Spleen (tissue), 11 donors: Measurements from ENCODE around the gene OLA1. TPM values are rescaled to one million over a fixed set of nuclear protein-coding genes. Genes with fewer than 3 reads are reported as not detected.

Experiments
- DNase-seq: peaks from one replicate; pipeline ENCODE4 v3.0.0-alpha.2; 2020
- H3K27ac ChIP-seq, 8 donors: fragments of 200-600 bp; sonication (generic) in 7 of 8; 1 replicate in 4 of 8; 2 replicates in 4 of 8; pipeline versions ENCODE4 v1.5.0 to v1.8.0; 2016 to 2021; ENCODE audit warnings: inconsistent platforms in 4 of 8, mild to moderate bottlenecking in 4 of 8, moderate library complexity in 1 of 8
- H3K27me3 ChIP-seq, 7 donors: fragments of 200-600 bp; sonication (generic) in 6 of 7; replicated peaks in 1 of 7; 1 replicate in 4 of 7; 2 replicates in 3 of 7; pipeline versions ENCODE4 v1.5.0 to v1.8.0; 2016 to 2021; ENCODE audit warnings: inconsistent platforms in 3 of 7, mild to moderate bottlenecking in 1 of 7
- H3K36me3 ChIP-seq, 6 donors: fragments of 200-600 bp; sonication (generic) in 5 of 6; 1 replicate in 4 of 6; 2 replicates in 2 of 6; pipeline versions ENCODE4 v1.5.0 to v1.8.0; 2016 to 2021; ENCODE audit warnings: inconsistent platforms in 2 of 6
- H3K4me1 ChIP-seq, 6 donors: fragments of 200-600 bp; sonication (generic) in 5 of 6; 1 replicate in 3 of 6; 2 replicates in 3 of 6; pipeline versions ENCODE4 v1.5.0 to v1.8.0; 2016 to 2021; ENCODE audit warnings: inconsistent platforms in 3 of 6
- H3K4me3 ChIP-seq, 8 donors: fragments of 200-600 bp; sonication (generic) in 7 of 8; 1 replicate in 4 of 8; 2 replicates in 4 of 8; pipeline versions ENCODE4 v1.5.0 to v1.8.0; 2016 to 2021; ENCODE audit warnings: inconsistent platforms in 4 of 8, mild to moderate bottlenecking in 4 of 8, moderate library complexity in 2 of 8
- H3K9me3 ChIP-seq, 8 donors: fragments of 200-600 bp; sonication (generic) in 7 of 8; 1 replicate in 4 of 8; 2 replicates in 4 of 8; pipeline versions ENCODE4 v1.5.0 to v1.8.0; 2016 to 2021; ENCODE audit warnings: inconsistent platforms in 4 of 8
- POLR2A ChIP-seq, 3 donors: fragments of 450-650 bp; IDR thresholded peaks; one replicate each; pipeline ENCODE4 v1.5.1; 2017; ENCODE audit warnings: antibody characterized with exemption in 3 of 3, mild to moderate bottlenecking in 1 of 3
- POLR2AphosphoS5 ChIP-seq, 3 donors: sonication (generic); formaldehyde crosslinking; IDR thresholded peaks; one replicate each; pipeline ENCODE4 v1.5.1; 2017; ENCODE audit warnings: antibody characterized with exemption in 3 of 3
- WGBS, 5 donors: extraction: QIAGEN DNeasy Blood & Tissue Kit in 3 of 5; methylation state at CpG; one replicate each; pipeline versions ENCODE4 v1.1.5 to v1.1.7; 2013 to 2018; 5-methylcytosine and 5-hydroxymethylcytosine counted together
- intact Hi-C: fragments of 100-400 bp; cut with DNase I; formaldehyde crosslinking; loops from one replicate; pipeline ENCODE4 v1.15.0; 2023; ENCODE audit warnings: low total_unique reads
- polyA plus RNA-seq, 3 donors: library from polyadenylated mRNA; stranded (reverse); fragments of 200-250 nt; gene quantifications; one replicate each; pipeline ENCODE4 v1.2.1, GENCODE V29; 2013
- total RNA-seq, 7 donors: library from RNA; depleted of rRNA in 3 of 7; stranded (reverse); fragments of >200 nt in 3 of 7; fragmentation: NEBNext Ultra II Directional in 4 of 7; extraction: Animal tissue kit (Norgen Biotek cat#: 25700) in 4 of 7; gene quantifications; one replicate each; pipeline versions ENCODE4 v1.1.0 to v1.2.1, GENCODE V29; 2016 to 2021
- TF ChIP-seq, protein P1 (sequence below), 11 experiments: fragments of 200-600 bp in 7 of 11; fragments of 450-650 bp in 4 of 11; sonication (generic) in 4 of 11; IDR thresholded peaks in 8 of 11; conservative IDR thresholded peaks in 3 of 11; 1 replicate in 7 of 11; 2 replicates in 4 of 11; pipeline versions ENCODE4 v1.4.0 to v1.8.0; 2016 to 2021; ENCODE audit warnings: antibody characterized with exemption in 11 of 11, inconsistent platforms in 4 of 11, mild to moderate bottlenecking in 1 of 11
- donor health status: healthy with polysubstance abuse.
- donor health status: DM: no; HTN: no; CAD: no; lungs with moderate emphysema.
- donor health status: DM: no; HTN: no; CAD: no.
- donor health status: Bipolar disorder and iron deficiency.
- donor health status: healthy.
- donor health status: DM: no; HTN: no; CAD: no.
- donor health status: DM: yes; HTN: yes; CAD: no.

The OLA1 gene
- total and polyA plus RNA-seq, 10 donors: 35.0 to 66.0 (median 42.0) TPM

DNA sequence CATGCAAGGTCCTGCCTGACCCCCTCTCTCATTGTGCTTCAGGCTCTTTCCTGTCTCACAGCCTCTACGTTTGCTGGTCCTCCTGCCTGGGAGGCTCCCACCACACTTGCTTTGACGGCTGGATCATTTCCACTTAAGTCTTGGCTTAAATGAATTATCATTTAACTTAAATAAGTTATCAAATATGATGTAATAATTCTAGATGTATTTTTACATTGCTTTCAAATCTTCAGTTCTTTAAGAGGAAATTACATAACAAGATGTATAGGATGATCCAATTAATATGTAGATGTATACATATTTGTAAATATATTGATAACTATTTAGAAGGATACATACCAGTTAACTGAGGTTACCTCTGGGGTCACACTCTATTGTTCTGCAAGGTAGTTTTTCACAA lies 180.5 kb downstream of the OLA1 start:
- no peak overlapping the region for H3K27ac ChIP-seq
- H3K4me1 ChIP-seq: peaks cover 0 to 9% (median 1%) of the 10 kb centered on the region in 6 donors
- intact Hi-C loops: no loop called here
- 73 to 86% (median 74%) methylated on average over 2 of the region's 2 CpGs for WGBS, 5 donors
- TF ChIP-seq POLR2AphosphoS5 (IDR thresholded peaks at IDR 0.05) (no peak), POLR2A (IDR thresholded peaks at IDR 0.05) (no peak)
- TF ChIP-seq, protein P1, sequence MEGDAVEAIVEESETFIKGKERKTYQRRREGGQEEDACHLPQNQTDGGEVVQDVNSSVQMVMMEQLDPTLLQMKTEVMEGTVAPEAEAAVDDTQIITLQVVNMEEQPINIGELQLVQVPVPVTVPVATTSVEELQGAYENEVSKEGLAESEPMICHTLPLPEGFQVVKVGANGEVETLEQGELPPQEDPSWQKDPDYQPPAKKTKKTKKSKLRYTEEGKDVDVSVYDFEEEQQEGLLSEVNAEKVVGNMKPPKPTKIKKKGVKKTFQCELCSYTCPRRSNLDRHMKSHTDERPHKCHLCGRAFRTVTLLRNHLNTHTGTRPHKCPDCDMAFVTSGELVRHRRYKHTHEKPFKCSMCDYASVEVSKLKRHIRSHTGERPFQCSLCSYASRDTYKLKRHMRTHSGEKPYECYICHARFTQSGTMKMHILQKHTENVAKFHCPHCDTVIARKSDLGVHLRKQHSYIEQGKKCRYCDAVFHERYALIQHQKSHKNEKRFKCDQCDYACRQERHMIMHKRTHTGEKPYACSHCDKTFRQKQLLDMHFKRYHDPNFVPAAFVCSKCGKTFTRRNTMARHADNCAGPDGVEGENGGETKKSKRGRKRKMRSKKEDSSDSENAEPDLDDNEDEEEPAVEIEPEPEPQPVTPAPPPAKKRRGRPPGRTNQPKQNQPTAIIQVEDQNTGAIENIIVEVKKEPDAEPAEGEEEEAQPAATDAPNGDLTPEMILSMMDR (IDR thresholded peaks at IDR 0.05 in 8 of 11, conservative IDR thresholded peaks at IDR 0.05 in 3 of 11): no peak
- DNase-seq: no peak
- H3K4me3 ChIP-seq: no peak overlapping the region
- H3K9me3 ChIP-seq: no peaks in the 10 kb centered on the region
- peaks cover 0 to under 1% (median 0%) of the 10 kb centered on the region in 6 donors for H3K36me3 ChIP-seq
- peaks cover 0 to 12% (median 0%) of the 10 kb centered on the region in 7 donors for H3K27me3 ChIP-seq

DNA sequence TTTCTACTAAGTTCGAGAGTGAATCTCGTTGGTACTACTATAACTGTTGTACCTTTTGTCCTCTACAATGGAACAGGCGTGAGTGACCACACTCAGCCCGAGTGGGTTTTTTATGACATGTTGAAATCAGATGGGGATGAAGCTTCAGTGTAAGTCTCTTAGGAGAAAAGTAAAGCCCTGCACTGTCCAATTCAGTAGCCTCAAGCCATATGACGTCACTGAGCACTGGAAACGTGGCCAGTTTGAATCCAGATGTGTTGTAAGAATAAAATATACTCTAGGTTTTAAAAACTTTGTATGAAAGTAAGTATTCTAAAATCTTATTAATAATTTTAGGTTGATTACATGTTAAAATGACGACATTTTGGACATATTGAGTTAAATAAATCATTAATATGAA lies 181.5 kb downstream of the OLA1 start:
- H3K27me3 ChIP-seq: peaks cover 0 to 12% (median 0%) of the 10 kb centered on the region in 7 donors
- no peak for DNase-seq
- no peaks in the 10 kb centered on the region for H3K36me3 ChIP-seq
- TF ChIP-seq, protein P1 (IDR thresholded peaks at IDR 0.05 in 8 of 11, conservative IDR thresholded peaks at IDR 0.05 in 3 of 11): no peak
- TF ChIP-seq POLR2AphosphoS5 (IDR thresholded peaks at IDR 0.05): no peak
- WGBS, 5 donors: 85 to 95% (median 89%) methylated on average over 7 of the region's 7 CpGs
- no peak overlapping the region for H3K4me3 ChIP-seq
- intact Hi-C loops: no loop called here
- no peak overlapping the region for H3K27ac ChIP-seq
- H3K9me3 ChIP-seq: no peaks in the 10 kb centered on the region
- H3K4me1 ChIP-seq: peaks cover 0 to 2% (median under 1%) of the 10 kb centered on the region in 6 donors

DNA sequence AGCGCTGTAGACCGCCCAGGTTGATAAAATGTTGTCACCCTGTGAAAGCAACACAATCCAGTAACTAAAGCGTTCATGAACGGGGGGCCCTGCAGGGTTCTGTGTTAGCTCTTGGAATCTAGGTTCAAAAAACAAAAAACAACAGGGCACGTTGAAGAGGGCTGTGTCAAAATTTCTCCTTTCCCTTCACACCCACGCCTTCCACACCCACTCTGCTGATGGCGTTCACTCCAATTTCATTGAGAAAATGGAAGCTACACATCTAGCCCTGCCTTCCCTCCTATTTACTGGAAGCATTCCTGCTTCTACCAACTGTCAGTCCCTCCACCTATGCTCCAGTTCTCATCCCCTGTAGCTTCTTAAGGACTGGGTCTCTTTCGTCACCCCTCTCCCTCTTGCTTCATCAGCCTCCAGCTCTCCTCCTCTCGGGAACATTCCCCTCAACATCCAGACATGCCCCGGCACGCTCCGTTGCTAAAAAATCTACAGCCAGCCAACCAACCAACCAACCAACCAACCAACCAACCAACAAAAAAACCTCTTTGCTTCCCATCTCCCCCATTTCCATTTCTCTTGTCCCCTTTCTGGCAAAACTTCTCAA lies 184.7 kb downstream of the OLA1 start:
- Histone ChIP-seq H3K9me3 (peaks cover 0 to 6% (median 1%) of the 10 kb centered on the region in 8 donors), H3K4me1 (peaks cover 0 to 4% (median 0%) of the 10 kb centered on the region in 6 donors), H3K36me3 (no peaks in the 10 kb centered on the region), H3K27me3 (peaks cover 0 to 12% (median 0%) of the 10 kb centered on the region in 7 donors), H3K4me3 (no peak overlapping the region), H3K27ac (no peak overlapping the region)
- intact Hi-C loops: no loop called here
- no peak for TF ChIP-seq POLR2A (IDR thresholded peaks at IDR 0.05)
- TF ChIP-seq, protein P1 (IDR thresholded peaks at IDR 0.05 in 8 of 11, conservative IDR thresholded peaks at IDR 0.05 in 3 of 11): no peak
- no peak for TF ChIP-seq POLR2AphosphoS5 (IDR thresholded peaks at IDR 0.05)
- WGBS, 5 donors: 88 to 93% (median 89%) methylated on average over 12 of the region's 12 CpGs
- no peak for DNase-seq

DNA sequence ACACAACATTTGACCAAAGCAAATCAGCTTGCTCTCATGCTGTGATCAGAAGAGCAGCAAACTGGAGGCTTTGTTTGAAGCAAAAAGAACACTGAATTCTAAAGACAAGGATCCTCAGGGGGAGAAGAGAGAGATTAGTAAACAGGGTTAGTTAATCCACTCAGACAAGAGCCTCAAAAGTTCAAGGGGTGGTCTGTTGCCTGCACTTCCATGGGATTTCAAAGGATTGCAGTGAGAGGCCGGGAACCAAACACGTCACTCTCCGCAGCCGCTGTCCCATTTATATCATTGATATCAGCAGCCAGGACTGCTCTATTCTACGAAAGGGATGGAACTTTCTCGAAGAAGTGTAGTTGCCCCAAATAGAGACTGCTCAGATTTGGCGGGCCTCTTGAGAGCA lies 185.4 kb downstream of the OLA1 start:
- Histone ChIP-seq H3K27me3 (peaks cover 0 to 12% (median 0%) of the 10 kb centered on the region in 7 donors), H3K36me3 (no peaks in the 10 kb centered on the region), H3K4me3 (no peak overlapping the region), H3K27ac (no peak overlapping the region), H3K9me3 (peaks cover 0 to 12% (median 2%) of the 10 kb centered on the region in 8 donors), H3K4me1 (peaks cover 0 to 4% (median 0%) of the 10 kb centered on the region in 6 donors)
- no peak for DNase-seq
- 85 to 90% (median 89%) methylated on average over 7 of the region's 7 CpGs for WGBS, 5 donors
- TF ChIP-seq, protein P1 (IDR thresholded peaks at IDR 0.05 in 8 of 11, conservative IDR thresholded peaks at IDR 0.05 in 3 of 11): no peak
- no peak for TF ChIP-seq POLR2AphosphoS5 (IDR thresholded peaks at IDR 0.05)
- no peak for TF ChIP-seq POLR2A (IDR thresholded peaks at IDR 0.05)
- intact Hi-C loops: no loop called here
